Activated T-cell treated with anti-CD3 and anti-CD28 coated beads for 1 hour (primary cell): ENCODE data around the gene MECP2.

Experiments used
- DNase-seq: peaks from one replicate; pipeline ENCODE4 v3.0.0-alpha.2; 2020; ENCODE audit warnings: low read depth

MECP2 gene

DNA sequence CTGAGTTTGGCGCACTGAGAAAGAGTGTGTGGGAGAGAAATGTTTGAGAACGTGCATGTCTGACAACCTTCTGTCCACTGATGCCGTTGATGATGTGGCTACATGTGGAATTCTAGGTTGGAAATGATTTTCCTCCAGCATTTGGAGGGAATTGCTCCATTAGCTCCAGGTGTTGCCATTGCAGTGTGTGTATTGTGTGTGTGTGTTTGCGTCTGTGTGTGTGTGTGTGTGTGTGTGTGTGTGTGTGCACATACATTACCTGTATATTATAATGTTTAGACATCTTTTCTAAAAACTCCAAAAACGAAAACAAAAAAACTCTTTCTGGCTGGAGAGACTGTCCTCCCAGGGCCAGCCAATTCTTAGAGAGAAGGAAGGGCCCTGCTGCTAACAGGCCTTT lies 18.2 kb upstream of the MECP2 start:
- DNase-seq, result no peak

DNA sequence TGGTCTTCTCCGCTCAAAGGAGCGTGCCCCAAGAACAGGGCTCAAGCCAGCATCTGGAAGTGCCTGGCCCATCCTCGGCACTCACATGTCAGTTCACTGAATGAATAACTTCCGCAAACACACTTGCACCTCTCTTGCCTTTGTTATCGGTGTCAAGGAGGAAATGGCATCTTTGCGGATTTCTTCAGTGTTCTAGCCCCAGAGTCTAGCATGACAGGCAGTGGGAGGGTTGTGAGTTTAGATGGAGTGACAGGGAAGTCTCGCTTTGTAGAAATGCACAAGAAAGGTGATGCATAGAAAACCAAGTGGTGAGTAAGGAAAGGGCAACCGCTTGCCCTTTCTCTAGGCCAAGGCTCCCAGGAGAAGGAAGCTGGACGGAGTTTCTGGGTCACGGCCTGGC lies 17.6 kb upstream of the MECP2 start:
- no peak for DNase-seq

DNA sequence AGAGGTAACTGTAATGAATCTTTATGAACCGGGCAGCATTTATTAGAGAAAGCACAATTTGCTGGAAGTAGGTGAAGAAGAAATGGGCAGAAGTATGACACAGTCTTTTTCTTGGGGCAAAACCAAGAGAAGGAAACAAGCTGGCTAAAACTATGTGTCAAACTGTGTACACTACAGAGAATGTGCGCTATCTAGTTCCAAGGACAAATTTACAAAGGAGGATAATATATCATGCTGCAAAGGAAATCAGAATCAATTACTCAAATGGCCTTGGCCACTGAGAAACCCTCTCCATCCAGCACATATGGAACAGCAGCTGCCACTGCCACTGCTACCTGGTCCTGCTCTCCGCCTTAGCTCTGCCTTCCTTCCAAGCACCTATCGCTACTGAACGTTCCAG lies 17.1 kb upstream of the MECP2 start:
- no peak for DNase-seq

DNA sequence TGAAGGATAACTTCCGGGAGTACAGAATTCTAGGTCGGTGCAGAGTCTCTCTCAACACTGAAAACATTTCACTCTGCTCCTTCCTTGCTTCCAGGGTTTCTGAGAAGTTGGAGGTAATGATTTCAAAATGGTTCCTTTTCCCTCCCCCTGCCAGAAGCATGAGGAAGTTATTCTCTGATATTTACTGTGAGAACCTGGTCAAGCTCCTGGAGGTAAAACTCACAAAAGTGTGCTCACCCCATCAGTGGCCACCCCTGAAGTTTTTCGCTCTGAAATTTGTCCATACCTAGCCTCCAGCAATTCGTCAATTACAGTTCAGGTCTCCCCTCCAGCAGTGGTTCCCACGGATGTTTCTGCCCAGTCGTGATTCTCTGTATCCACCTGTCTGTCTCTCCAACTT lies 16.2 kb upstream of the MECP2 start:
- no peak for DNase-seq

DNA sequence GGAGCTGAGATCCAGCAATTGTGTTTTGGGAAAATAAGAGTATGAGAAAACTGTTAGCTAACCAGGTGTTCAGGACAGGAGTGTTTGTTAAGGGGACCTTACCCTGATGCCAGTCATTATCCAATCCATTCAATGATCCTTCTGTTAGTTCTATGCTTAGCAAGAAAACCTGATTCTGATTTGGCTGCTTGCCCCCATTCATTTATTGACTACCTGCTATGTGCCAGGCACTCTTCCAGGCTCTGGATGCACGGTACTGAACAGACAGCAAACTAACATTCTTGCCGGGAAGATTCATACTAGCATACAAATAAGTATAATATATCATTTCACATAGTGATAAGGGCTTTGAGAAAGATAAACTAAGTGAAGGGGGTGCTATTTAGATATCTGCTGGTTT lies 1.0 kb upstream of the MECP2 start:
- DNase-seq, result no peak

DNA sequence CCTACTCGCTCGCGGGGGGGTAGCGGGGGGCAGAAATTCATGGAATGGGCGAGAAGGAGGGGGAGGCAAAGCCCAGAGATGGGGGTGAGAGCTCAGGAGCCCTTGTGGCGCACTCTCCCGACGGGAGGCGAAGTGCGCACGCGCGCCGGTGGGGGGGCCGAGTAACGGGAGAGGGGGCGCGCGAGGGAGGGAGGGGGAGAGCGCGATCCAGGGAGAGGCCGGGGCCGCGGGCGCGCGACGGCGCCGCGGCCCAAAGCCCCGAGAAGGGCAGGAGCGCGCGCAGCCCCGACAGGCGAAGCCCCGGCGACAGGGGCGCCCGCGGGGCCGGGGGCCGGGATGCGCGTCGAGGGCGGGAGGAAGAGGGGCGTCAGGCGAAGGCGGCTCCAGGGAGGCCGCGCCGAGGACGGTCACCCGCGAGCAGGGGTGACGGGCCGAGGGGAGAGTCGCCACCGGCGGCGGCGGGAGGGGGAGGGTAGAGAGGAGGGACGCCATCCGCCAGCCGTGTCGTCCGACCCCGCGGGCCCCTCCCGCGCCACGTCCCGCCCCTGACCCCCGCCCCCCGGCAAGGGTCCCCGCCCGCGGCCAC lies 421 bp downstream of the MECP2 start:
- DNase-seq, result peak; percentile 68

DNA sequence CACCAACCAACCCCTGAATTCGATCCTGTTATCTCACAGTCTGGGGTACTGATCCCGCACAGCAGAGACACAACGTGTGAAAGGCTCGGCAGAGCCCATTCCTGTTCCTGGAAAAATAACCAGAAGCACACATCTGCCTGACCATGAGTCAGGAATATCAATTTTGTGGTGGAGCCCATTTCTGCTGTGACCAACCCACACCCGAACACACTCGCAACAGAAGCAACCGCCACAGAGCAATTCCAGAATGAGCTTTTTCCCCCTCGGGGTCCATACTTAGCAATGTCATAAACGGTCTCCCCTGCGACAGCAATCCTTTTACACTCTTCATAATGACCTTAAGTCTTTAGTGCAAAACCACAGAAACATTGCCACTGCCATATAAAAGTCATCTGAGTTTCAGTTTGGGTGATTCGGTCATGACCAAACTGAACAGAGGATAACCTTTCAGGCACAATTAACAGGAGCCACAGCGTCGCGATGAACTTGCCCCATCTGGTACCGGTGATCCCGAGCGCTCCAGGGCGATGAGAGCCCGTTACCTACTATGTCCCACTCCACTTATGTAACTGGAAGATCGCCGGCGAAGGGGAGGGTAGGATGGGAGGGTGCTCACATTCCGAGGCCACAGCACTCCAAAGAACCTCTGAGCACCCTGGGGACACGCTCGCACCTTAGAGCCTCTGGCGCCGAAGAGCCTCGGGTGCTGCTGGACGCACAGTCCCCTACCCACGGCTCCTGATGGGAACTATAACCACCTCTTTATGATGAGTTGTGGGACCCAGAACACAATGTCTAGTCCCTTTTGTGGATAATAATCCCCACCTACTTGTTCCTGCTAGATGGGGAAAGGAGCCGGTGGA lies 1.1 kb downstream of the MECP2 start:
- DNase-seq, result no peak

DNA sequence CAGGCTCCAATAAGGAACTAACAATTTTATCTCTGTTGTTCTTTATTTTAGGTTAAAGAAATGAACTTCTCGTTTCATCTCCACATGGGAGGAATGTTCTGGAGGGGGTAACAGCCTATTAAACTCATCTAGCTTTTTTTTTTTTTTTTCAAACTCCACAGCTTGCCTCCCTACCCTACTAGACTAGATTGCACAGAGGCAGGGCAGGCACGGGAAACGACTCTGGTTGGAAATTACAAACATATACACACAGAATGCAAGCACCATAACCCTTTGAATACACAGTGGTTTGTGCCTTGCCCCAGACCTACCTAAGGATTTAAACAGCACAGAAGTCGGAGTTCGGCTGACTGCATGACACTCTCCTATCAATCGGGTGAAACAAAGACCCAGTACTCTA lies 2.7 kb downstream of the MECP2 start:
- no peak for DNase-seq

DNA sequence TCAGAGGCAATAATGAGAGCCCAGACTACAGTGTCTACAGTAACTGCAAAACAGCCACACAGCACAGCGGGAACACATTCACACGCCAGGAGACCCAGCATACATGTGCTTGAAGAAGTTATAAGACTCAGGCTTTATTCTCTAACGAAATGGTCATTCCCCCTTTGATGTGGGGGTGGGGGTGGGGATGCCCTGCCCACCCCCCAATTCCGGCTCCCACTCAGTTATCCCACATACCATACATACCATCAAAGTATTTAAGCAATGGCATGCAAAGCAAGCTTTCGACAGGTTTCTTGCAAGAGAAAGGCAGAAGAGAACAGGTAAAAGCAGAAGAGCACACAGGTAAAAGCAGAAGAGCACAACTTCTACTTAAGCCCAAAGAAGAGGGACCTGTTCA lies 3.6 kb downstream of the MECP2 start:
- no peak for DNase-seq

DNA sequence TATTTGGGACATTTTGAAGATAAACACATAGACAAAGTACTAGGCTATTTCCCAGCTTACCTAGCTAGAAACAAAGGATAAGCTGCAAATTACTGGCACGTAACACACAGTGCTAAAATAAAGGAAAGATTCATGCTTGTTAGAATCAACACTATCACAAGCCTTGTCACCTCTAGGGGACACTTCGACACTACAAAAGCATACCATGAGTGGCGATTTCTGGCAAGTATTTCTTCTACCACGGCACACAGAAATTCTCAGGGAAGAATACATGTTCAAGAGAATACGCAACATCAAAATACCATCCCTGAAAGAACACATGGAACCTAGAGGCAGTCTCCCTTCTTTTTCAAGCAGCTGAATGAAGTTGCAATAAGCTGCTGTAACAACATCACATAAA lies 5.1 kb downstream of the MECP2 start:
- DNase-seq, result no peak

DNA sequence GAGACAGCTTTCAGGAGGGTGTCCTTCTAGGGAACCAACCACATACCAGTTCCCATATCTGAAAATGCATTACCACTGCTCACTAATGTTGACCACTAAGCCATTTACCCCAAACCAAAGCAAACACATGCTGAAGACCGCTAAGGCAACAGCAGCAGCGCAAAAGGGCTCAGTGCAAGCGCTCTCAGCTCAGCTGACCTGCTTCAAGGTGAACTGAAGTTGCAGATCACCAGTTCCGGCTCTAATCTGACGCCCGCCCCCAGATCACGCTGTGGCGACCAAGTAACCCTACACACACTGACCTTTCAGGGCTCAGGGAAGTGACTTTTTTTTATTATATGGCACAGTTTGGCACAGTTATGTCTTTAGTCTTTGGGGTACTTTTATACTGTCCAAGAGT lies 5.8 kb downstream of the MECP2 start:
- no peak for DNase-seq

DNA sequence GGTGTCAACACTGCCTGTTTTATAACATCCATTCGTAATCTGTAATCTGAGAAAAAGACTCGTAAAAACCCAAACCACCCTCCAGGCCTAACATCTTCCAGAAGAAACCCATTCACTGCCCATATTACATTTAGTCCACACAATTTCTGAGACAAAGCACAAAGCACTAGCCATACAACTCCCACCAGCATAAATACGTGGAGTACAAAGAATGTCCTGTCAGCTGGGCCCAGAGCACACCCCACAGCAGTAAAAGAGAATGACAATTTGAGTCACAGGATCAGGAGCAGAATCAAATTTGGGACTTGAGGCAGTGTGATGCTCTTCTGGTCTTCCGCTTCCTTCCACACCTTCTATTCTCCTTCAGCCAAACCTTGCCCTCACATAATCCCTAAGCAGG lies 6.8 kb downstream of the MECP2 start:
- DNase-seq, result no peak

DNA sequence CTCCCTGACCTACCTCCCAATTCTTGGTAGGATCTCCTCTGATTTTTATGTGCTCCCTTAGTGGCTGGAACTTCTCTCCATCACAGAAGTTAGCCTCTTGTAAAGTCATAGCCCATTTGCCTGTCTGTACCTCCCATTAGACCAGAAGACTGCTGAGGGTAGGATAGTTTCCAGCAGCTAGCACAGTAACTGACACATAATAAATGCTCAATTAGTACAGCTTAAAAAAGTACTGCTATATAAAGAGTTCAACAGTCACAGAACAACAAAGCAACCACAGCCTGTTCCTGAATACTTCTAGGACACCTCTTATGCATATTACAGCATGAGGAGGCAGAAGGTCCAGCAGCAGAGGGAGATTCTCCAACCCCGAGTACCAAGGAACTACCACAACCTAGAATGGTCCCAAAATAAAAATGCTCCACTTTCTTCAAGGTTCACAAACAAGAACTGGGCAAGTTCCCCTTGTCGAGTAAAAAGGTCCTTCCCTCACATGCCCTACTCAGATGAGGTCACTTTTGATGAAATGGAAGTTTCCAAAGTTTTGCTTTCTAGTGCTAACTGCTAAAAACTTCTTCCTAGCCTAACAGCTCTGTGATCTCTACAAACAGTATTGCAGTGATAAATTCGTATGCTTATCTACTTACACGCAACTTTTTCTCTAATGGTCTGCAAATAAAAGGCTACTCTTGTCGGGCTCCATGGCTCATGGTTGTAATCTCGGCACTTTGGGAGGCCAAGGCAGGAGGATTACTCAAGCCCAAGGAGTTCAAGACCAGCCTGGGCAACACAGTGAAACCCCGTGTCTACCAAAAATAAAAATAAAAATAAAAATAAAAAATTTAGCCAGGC lies 12.8 kb downstream of the MECP2 start:
- no peak for DNase-seq

DNA sequence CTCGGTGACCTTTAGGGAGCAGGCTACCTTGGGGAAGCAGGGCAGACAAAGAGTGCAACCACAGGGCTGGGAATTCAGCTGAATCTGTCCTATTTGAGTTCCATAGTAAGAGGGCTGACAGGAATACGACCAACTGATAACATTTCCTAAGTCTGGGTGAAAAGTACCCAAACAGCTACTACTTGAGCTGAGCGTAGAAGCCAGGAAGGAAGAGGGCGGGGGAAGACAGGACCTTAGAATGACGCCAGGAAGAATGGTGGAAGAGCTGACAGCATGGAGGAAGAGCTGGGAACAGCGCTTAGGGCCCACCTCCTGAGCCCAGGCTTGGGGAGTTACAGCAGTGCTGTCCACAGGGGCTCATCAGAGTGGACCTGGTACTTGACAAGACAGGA lies 14.4 kb downstream of the MECP2 start:
- DNase-seq, result no peak

DNA sequence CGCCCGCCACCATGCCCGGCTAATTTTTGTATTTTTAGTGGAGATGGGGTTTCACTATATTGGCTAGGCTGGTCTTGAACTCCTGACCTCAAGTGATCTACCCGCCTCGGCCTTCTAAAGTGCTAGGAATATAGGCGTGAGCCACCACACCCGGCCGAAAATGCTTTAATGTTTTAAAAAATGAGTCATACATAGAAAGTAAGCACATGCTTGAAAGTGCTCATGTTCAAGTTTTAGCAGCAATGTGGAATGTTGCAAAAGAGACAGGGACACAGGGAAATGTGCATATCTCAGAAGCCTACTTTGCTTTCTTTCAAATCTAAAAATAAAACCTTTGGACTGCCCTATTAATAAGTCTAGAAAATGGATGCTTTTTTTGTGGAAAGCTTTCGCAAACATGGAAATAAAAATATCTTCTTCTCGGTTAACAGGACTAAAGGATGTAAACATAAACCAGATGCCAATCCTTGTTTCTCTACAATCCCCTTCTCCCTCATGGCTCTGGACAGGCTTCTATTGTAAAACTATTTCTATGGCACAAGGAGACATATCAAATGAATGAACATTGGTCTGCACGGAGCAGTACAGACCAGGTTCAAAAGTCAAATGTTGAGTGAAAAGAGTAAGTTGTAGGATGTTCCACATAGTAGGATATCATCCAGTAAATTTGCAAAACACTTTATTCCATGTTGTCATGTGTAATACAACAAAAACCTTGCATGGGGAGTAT lies 15.0 kb downstream of the MECP2 start:
- DNase-seq, result no peak

DNA sequence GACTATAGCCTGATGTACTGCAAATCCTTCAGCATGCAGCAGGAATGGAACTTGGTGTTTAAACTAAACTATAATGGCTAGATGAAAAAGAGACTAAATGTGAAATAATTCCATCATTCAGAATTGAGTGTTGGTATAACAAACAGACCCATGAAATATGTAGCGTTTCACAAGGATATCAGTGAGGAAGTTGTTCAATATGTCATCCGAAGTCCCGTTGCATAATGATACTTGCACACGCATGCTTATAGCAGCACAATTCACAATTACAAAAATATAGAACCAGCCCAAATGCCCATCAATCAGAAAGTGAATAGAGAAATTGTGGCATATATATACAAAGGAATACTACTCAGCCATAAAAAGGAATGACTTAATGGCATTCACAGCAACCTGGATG lies 20.4 kb downstream of the MECP2 start:
- no peak for DNase-seq

DNA sequence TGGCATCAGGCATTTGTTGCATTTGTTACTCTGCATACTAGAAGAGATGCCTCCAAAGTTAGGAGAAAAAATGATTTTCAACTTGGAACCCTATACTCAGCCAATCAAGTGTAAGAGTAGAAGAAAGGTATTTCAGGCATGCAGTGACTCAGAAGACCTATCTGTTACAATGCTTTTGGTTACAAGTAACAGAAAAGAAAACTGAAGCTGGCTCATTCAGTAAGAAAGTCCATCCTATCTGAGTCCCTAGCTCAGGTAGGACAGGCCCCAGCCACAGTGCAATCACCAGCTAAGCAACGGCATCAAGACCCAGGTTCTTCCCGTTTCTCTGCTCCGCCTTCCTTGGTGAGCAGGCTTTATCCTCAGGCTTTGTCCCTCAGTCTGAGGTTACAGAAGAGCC lies 23.3 kb downstream of the MECP2 start:
- no peak for DNase-seq

DNA sequence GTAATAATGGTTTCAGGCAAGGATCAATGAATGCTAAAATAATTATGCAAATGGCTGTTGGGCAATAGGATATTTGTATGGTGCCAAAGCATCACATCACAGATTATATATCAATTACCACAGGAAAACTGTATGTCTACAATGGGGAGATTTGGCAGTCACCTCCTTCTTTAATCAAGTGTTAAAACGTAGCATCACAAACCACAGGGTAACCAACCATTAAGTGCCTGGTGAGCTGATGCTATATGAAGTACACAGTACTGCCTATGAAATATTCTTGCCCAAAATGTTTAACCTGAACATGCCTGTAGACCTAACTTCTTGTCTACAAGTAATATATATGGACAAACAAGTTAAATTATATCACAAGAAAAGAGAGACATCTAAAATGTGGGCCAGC lies 25.3 kb downstream of the MECP2 start:
- DNase-seq, result no peak

DNA sequence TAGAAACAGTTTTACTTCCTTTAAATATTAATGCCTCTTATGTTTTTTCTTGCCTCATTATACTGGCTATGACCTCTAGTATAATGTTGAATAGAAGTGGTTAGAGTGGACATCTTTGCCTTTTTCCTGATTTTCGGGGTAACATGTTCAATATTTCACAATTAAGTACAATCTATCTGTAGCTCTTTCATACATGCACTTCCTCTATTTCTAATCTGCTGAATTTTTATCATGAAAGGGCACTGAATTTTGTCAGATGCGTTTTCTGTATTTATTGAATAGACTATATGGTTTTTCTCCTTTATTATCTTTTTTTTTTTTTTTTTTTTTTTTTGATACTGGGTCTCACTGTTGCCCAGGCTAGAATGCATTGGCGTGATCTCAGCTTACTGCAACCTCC lies 29.0 kb downstream of the MECP2 start:
- no peak for DNase-seq

DNA sequence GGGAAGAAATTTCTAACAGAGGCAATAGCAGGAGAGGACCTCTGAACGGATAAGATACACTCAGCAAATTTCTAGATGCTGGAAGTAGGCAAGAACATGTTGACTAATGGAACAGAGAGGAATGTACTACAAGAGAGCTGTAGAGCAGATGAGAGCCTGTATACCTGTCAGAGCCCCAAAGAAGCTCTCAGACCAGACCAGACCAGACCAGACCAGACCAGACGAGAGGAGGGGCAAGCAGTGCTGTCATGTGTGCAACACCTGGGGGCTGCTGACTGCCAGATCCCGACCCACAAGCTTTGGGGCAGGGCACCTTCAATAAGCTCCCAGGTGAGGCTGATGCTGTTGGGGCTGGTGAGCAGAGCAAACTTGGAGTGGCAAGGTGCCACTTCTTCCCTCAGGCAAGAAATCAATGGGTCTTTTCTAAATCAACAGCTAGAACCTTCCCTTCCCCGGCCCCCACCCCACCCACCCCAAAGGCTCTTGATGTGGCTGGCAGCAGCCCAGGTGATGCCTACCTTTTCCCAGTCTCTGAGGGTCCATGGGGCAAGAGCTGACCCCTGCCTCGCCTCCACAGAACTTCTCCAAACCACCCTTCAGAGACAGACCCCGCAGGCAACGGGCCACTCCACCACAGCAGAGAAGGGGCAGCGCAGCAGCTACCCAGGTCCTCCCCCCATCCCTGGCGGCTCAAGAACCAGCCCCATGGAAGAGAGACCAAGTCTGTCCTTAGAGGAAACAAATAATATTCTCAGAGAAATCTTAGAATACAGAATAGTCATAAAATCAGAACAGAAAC lies 32.7 kb downstream of the MECP2 start:
- DNase-seq, result no peak

DNA sequence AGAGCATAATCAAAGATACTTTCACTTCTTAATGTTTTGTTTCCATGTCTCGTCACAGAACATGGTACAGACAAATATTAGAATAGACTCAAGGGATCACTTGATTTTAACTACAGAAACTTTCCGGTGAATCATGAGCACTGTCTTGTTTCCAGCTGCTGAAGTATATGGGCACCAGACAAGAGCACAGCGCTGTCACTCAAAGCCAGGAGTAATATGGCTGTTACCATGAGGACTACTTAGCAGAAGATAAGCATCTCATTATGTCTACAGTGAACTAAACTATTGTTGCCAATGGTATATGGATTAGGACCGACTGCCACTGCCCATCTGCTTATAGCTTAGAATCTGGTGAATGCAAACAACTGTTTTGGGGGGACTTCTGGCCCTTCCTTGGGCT lies 34.3 kb downstream of the MECP2 start:
- DNase-seq, result no peak

DNA sequence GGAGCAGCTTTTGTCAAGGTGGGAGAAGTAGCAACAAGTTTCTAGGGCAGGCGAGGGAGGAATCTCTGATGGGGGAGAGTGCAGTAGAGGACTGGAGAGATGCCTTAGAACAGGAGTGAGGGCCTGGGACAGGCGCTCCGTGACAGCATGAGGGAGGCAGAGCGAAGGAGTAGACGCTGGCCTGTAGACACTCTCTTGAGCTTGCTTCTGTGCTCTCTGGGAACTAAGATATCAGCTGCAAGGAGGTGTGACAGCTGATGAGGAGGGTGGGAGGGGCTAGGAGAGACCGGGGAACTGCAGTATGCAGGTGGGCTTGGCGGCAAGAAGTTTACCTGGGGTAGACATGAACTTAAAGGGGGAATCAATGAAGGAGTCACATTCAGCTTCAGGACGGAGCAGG lies 35.7 kb downstream of the MECP2 start:
- DNase-seq, result no peak
